Small intestine (tissue), 7 donors: ENCODE measurements around the gene KRT13. TPM values are rescaled to one million over a fixed set of nuclear protein-coding genes. Genes with fewer than 3 reads are reported as not detected.
A peak's percentile ranks its signal among the peaks of the same experiment; 100 is the strongest.

Source experiments
- DNase-seq, 2 donors: peaks; one replicate each; pipeline versions ENCODE4 v3.0.0 to v3.0.0-alpha.2; 2013
- FAIRE-seq: peaks from 2 replicates; lab custom pipeline; 2012; peaks lifted over from hg19 to GRCh38; lab: Jason Lieb, UNC
- H3K27ac ChIP-seq, 3 donors: one replicate each; pipeline ENCODE4 v1.5.1; 2013; ENCODE audit warnings: low read length in 2 of 3, mild to moderate bottlenecking in 2 of 3, control low read depth in 1 of 3, inconsistent platforms in 1 of 3, low read depth in 1 of 3, moderate library complexity in 1 of 3
- H3K27me3 ChIP-seq, 3 donors: one replicate each; pipeline ENCODE4 v1.6.1; 2013; ENCODE audit warnings: low read length in 3 of 3, inconsistent platforms in 1 of 3; ENCODE audit not compliant: control insufficient read depth in 3 of 3, insufficient read depth in 3 of 3
- H3K36me3 ChIP-seq, 3 donors: one replicate each; pipeline ENCODE4 v1.6.1; 2013; ENCODE audit warnings: low read length in 3 of 3, inconsistent platforms in 1 of 3, low read depth in 1 of 3, mild to moderate bottlenecking in 1 of 3, moderate library complexity in 1 of 3; ENCODE audit not compliant: control insufficient read depth in 3 of 3, insufficient read depth in 2 of 3
- H3K4me1 ChIP-seq, 3 donors: one replicate each; pipeline ENCODE4 v1.6.1; 2013; ENCODE audit warnings: low read length in 2 of 3, inconsistent platforms in 1 of 3, low read depth in 1 of 3, mild to moderate bottlenecking in 1 of 3, moderate library complexity in 1 of 3; ENCODE audit not compliant: control insufficient read depth in 3 of 3, insufficient read depth in 2 of 3
- H3K4me3 ChIP-seq, 3 donors: one replicate each; pipeline ENCODE4 v1.5.1; 2013; ENCODE audit warnings: low read length in 3 of 3, control low read depth in 1 of 3, inconsistent platforms in 1 of 3, low read depth in 1 of 3, mild to moderate bottlenecking in 1 of 3, moderate library complexity in 1 of 3
- H3K9me3 ChIP-seq, 2 donors: one replicate each; pipeline ENCODE4 v1.6.1; 2013; ENCODE audit warnings: low read depth in 1 of 2, low read length in 1 of 2; ENCODE audit not compliant: control insufficient read depth in 2 of 2, insufficient read depth in 1 of 2
- WGBS, 3 donors: extraction: QIAGEN DNeasy Blood & Tissue Kit; methylation state at CpG; one replicate each; pipeline ENCODE4 v1.1.7; 2013; 5-methylcytosine and 5-hydroxymethylcytosine counted together
- polyA plus RNA-seq, 4 donors: library from polyadenylated mRNA; stranded (reverse) in 3 of 4; unstranded in 1 of 4; fragments of 200-250 nt in 3 of 4; fragments of 120-200 nt in 1 of 4; gene quantifications; one replicate each; pipeline versions ENCODE4 v1.2.1 to v1.2.3, GENCODE V29; 2013
- donor health status: healthy with polysubstance abuse.
- donor health status: control.
- donor health status: control.
- donor health status: Bipolar disorder and iron deficiency.
- donor health status: healthy.

The KRT13 gene
- polyA plus RNA-seq, 4 donors = 0.37 to 37.6 (median 18.2) TPM

- 15 to 43% (median 37%) methylated on average over 10 of the region's 10 CpGs for WGBS, 3 donors
- Histone ChIP-seq H3K9me3 (no peaks in the 10 kb centered on the region), H3K4me1 (peaks cover 0 to 52% (median 3%) of the 10 kb centered on the region in 3 donors), H3K27me3 (no peaks in the 10 kb centered on the region), H3K36me3 (peaks cover 5 to 23% (median 6%) of the 10 kb centered on the region in 3 donors), H3K27ac (peak overlapping the region; percentile 84 to 97 (median 93)), H3K4me3 (no peak overlapping the region)
- DNase-seq (peak; percentile 71 to 90), FAIRE-seq (no peak)
These were observed 15.6 kb upstream of the KRT13 start for GRCh38 chr17:41520821-41521521.

DNA sequence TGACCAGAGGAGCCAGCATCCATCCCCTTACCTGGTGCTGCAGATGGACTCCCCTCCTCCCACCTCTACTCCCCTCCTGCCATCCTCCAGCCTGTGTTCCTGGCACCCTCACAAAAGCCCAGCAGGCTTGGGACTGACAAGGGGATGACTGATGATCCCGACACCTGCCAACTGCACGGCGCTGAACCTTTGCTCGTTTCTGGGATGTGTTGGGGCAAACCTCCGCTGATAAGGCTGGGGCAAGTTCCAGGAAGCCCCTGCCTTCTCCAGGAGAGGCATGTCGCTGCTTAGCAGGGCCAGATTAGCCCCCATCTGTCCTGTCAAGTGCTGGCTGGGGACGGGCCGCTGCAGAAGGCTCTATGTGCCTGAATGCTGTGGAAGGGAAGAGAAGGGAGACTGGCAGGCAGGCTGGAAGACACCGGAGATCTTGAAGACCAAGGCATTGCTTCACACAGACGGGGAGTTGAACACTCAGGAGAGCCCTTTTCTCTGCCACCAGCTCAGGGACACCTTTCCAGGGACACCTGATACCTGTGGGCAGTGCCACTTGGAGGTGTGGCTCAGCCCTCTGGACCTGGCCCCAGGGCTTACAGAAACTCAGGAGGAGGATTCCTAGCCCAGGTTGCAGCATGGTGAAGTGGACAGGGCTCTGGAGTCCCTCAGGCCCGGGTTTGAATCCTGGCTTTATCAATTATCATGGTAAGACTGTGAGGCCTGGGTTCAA is 14.3 kb upstream of the KRT13 start:
- FAIRE-seq = no peak
- DNase-seq = peak; percentile 78 to 80

DNA sequence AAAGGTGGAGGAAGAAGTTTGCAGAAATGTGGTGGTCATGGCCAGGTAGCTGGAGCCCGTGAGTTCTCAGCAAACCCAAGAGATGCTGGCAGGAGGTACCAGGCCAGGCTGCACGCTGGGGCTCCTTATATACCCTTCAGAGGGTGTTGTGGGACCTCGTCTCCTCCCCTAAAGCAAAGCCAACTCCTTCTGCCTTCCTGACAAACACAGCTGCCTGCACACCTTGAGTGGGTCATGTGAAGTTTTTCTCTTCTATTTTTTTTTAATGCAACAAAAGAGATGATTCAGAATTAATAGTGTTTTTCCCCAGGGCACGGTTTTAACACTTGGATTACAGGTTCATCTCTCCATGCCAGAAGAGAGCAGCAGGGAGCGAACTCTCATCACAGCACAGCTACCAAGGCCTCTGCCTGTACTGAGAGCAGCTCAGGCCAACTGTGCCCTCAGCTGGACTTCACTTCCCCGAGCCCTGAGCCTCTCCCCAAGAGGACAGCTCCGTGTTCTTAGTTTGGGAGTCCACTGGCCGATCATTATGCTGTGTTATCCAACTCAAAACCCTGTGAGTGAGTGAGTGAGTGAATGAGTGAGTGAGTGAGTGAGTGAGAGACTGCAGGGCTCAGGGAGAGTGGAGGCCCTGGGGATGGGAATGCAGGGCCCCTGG is 13.5 kb upstream of the KRT13 start, which contains the start of gene KRT15:
KRT15 (minus strand) TSS at position 102 of the 661 bp plus-strand sequence; CDS start at position 39, 63 bp downstream.
- Histone ChIP-seq H3K9me3 (no peaks in the 10 kb centered on the region), H3K4me1 (peaks cover 0 to 52% (median 3%) of the 10 kb centered on the region in 3 donors), H3K36me3 (peaks cover 0 to 9% (median 0%) of the 10 kb centered on the region in 3 donors), H3K4me3 (no peak within 1 kb of the TSS), H3K27me3 (no peaks in the 10 kb centered on the region), H3K27ac (peak within 1 kb of the TSS; percentile 61 to 93 (median 81))
- 31 to 57% (median 35%) methylated on average over 8 of the region's 8 CpGs for WGBS, 3 donors
- no peak for FAIRE-seq
- peak in 1 of 2 donors; percentile 35 for DNase-seq

More for the DNA sequence above, 14.3 kb upstream of the KRT13 start:
- no peaks in the 10 kb centered on the region for H3K9me3 ChIP-seq
- H3K4me3 ChIP-seq = no peak overlapping the region
- peaks cover 0 to 16% (median 3%) of the 10 kb centered on the region in 3 donors for H3K36me3 ChIP-seq
- WGBS, 3 donors = 13 to 38% (median 22%) methylated on average over 10 to 11 of the region's 11 CpGs
- H3K27ac ChIP-seq = peak overlapping the region; percentile 61 to 93 (median 81)
- H3K4me1 ChIP-seq = peaks cover 0 to 52% (median 3%) of the 10 kb centered on the region in 3 donors
- no peaks in the 10 kb centered on the region for H3K27me3 ChIP-seq

- Histone ChIP-seq H3K4me3 (no peak overlapping the region), H3K9me3 (no peaks in the 10 kb centered on the region), H3K4me1 (peaks cover 0 to 44% (median 3%) of the 10 kb centered on the region in 3 donors), H3K36me3 (peaks cover 0 to 3% (median 0%) of the 10 kb centered on the region in 3 donors), H3K27ac (no peak overlapping the region), H3K27me3 (no peaks in the 10 kb centered on the region)
- no peak for FAIRE-seq
- WGBS, 3 donors = 46 to 86% (median 61%) methylated on average over 3 of the region's 3 CpGs
- DNase-seq = no peak
These were observed 12.6 kb upstream of the KRT13 start for GRCh38 chr17:41518031-41518430.

DNA sequence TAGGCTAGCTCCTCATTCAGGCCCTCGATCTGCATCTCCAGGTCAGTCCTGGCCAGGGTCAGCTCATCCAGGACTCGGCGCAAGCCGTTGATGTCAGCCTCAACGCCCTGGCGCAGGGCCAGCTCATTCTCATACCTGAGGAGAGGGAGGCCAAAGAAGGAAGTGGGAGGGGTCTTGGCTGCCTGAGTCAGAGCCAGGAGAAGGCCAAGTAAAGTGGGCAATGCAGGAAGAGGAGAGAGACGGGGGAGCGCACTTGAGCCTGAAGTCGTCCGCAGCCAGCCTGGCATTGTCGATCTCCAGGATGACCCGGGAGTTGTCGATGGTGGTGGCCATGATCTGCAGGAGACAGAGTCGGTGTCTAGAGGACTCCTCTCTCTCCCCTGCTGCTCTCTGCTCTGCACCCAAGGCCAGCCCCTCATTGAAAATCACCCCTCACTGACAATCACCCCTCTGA is 11.4 kb upstream of the KRT13 start:
- Histone ChIP-seq H3K9me3 (no peaks in the 10 kb centered on the region), H3K27ac (no peak overlapping the region), H3K36me3 (no peaks in the 10 kb centered on the region), H3K27me3 (no peaks in the 10 kb centered on the region), H3K4me1 (peaks cover 0 to 32% (median 2%) of the 10 kb centered on the region in 3 donors), H3K4me3 (no peak overlapping the region)
- DNase-seq (no peak), FAIRE-seq (no peak)
- WGBS, 3 donors = 90 to 95% (median 91%) methylated on average over 14 of the region's 14 CpGs

- DNase-seq (no peak), FAIRE-seq (no peak)
- 87 to 91% (median 88%) methylated on average over 14 of the region's 14 CpGs for WGBS, 3 donors
- Histone ChIP-seq H3K4me3 (no peak overlapping the region), H3K9me3 (no peaks in the 10 kb centered on the region), H3K27ac (no peak overlapping the region), H3K4me1 (peaks cover 0 to 30% (median 2%) of the 10 kb centered on the region in 3 donors), H3K36me3 (no peaks in the 10 kb centered on the region), H3K27me3 (no peaks in the 10 kb centered on the region)
These were observed 10.9 kb upstream of the KRT13 start for GRCh38 chr17:41516147-41516829.

DNA sequence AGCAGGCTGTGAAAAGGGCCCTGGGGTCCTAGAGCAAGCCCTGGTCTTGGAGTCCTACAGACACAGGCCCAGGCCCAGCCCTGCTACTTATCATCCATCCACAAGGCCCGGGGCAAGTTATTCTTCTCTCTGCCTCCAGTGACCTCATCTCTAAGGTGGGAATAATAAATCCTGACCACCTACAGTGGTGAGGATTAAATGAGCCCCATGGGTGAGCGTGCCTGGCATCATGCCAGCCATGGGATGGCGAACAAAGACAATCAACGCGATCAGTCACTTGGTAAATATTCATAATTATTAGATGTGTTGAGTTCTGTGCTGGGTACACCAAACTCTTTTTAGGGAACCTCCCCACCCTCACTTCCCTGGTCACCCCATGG is 7.7 kb upstream of the KRT13 start:
- Histone ChIP-seq H3K4me1 (peaks cover 0 to 13% (median 4%) of the 10 kb centered on the region in 3 donors), H3K4me3 (no peak overlapping the region), H3K27ac (no peak overlapping the region), H3K27me3 (no peaks in the 10 kb centered on the region), H3K36me3 (no peaks in the 10 kb centered on the region), H3K9me3 (no peaks in the 10 kb centered on the region)
- FAIRE-seq (no peak), DNase-seq (no peak)
- 69 to 79% (median 73%) methylated on average over 5 of the region's 5 CpGs for WGBS, 3 donors
